Upper lobe of left lung (tissue), 6 donors: ENCODE measurements around the gene INSR. TPM values are rescaled to one million over a fixed set of nuclear protein-coding genes. Genes with fewer than 3 reads are reported as not detected.
A peak's percentile ranks its signal among the peaks of the same experiment; 100 is the strongest.

Source experiments
- ATAC-seq, 2 donors: fragments of 200-7000 bp; cut with Tn5 transposase; one replicate each; pipeline ENCODE4 v1.9.1; 2022; ENCODE audit warnings: mild to moderate bottlenecking in 2 of 2, moderate library complexity in 2 of 2; ENCODE audit not compliant: low FRiP score in 2 of 2
- DNase-seq, 2 donors: peaks; one replicate each; pipeline ENCODE4 v3.0.0-alpha.2; 2019 to 2020
- H3K27ac ChIP-seq, 4 donors: fragments of 200-600 bp; sonication (generic); one replicate each; pipeline ENCODE4 v1.5.1; 2016 to 2019
- H3K27me3 ChIP-seq, 4 donors: fragments of 200-600 bp; sonication (generic); one replicate each; pipeline ENCODE4 v1.5.1; 2017 to 2019
- H3K36me3 ChIP-seq, 4 donors: fragments of 200-600 bp; sonication (generic); one replicate each; pipeline ENCODE4 v1.5.1; 2016 to 2019
- H3K4me1 ChIP-seq, 4 donors: fragments of 200-600 bp; sonication (generic); one replicate each; pipeline ENCODE4 v1.5.1; 2018 to 2019
- H3K4me3 ChIP-seq, 4 donors: fragments of 200-600 bp; sonication (generic); one replicate each; pipeline ENCODE4 v1.5.1; 2017 to 2019; ENCODE audit warnings: mild to moderate bottlenecking in 2 of 4, moderate library complexity in 1 of 4
- H3K9me3 ChIP-seq, 4 donors: fragments of 200-600 bp; sonication (generic); one replicate each; pipeline ENCODE4 v1.5.1; 2018 to 2019
- EP300 ChIP-seq, 4 donors: sonication (generic); formaldehyde crosslinking; IDR thresholded peaks; one replicate each; pipeline ENCODE4 v1.5.1; 2017; ENCODE audit warnings: antibody characterized with exemption in 4 of 4, control low read depth in 2 of 4
- POLR2A ChIP-seq, 4 donors: fragments of 450-650 bp; IDR thresholded peaks; one replicate each; pipeline ENCODE4 v1.5.1; 2016 to 2017; ENCODE audit warnings: antibody characterized with exemption in 4 of 4, mild to moderate bottlenecking in 2 of 4
- POLR2AphosphoS5 ChIP-seq, 2 donors: sonication (generic); formaldehyde crosslinking; IDR thresholded peaks; one replicate each; pipeline ENCODE4 v1.5.1; 2017; ENCODE audit warnings: antibody characterized with exemption in 2 of 2
- WGBS, 2 donors: methylation state at CpG; one replicate each; pipeline ENCODE4 v1.1.5; 2017 to 2018; 5-methylcytosine and 5-hydroxymethylcytosine counted together
- total RNA-seq, 6 donors: library from RNA; depleted of rRNA in 4 of 6; stranded (reverse); fragments of >200 nt in 4 of 6; gene quantifications; one replicate each; pipeline versions ENCODE4 v1.1.0 to v1.2.1, GENCODE V29; 2016 to 2021
- TF ChIP-seq, protein P1 (sequence below), 6 experiments: fragments of 450-650 bp in 4 of 6; fragments of 200-600 bp in 2 of 6; sonication (generic) in 2 of 6; IDR thresholded peaks; one replicate each; pipeline ENCODE4 v1.5.1; 2016 to 2019; ENCODE audit warnings: antibody characterized with exemption in 6 of 6
- donor health status: DM: no; HTN: no; CAD: no; lungs with moderate emphysema.
- donor health status: DM: no; HTN: yes; CAD: no; lungs with severe emphysema.

Gene INSR
- total RNA-seq, 6 donors from 2014 or later = 32.4 to 142 (median 49.9) TPM

GRCh38 chr19:7088999-7089398 lies 205.2 kb downstream of the INSR start:
- no peak for TF ChIP-seq POLR2A (IDR thresholded peaks at IDR 0.05)
- TF ChIP-seq POLR2AphosphoS5 (IDR thresholded peaks at IDR 0.05) = no peak
- TF ChIP-seq EP300 (IDR thresholded peaks at IDR 0.05) = no peak
- TF ChIP-seq, protein P1, sequence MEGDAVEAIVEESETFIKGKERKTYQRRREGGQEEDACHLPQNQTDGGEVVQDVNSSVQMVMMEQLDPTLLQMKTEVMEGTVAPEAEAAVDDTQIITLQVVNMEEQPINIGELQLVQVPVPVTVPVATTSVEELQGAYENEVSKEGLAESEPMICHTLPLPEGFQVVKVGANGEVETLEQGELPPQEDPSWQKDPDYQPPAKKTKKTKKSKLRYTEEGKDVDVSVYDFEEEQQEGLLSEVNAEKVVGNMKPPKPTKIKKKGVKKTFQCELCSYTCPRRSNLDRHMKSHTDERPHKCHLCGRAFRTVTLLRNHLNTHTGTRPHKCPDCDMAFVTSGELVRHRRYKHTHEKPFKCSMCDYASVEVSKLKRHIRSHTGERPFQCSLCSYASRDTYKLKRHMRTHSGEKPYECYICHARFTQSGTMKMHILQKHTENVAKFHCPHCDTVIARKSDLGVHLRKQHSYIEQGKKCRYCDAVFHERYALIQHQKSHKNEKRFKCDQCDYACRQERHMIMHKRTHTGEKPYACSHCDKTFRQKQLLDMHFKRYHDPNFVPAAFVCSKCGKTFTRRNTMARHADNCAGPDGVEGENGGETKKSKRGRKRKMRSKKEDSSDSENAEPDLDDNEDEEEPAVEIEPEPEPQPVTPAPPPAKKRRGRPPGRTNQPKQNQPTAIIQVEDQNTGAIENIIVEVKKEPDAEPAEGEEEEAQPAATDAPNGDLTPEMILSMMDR (IDR thresholded peaks at IDR 0.05) = no peak
- Histone ChIP-seq H3K4me3 (no peak overlapping the region), H3K27ac (no peak overlapping the region), H3K36me3 (peaks cover 3 to 9% (median 7%) of the 10 kb centered on the region in 4 donors), H3K9me3 (peaks cover 42 to 93% (median 80%) of the 10 kb centered on the region in 4 donors), H3K4me1 (no peaks in the 10 kb centered on the region), H3K27me3 (no peaks in the 10 kb centered on the region)
- 90% methylated on average over 5 to 6 of the region's 6 CpGs for whole genome bisulfite sequencing, 2 donors
- ATAC-seq (no peak), DNase-seq (no peak)

DNA sequence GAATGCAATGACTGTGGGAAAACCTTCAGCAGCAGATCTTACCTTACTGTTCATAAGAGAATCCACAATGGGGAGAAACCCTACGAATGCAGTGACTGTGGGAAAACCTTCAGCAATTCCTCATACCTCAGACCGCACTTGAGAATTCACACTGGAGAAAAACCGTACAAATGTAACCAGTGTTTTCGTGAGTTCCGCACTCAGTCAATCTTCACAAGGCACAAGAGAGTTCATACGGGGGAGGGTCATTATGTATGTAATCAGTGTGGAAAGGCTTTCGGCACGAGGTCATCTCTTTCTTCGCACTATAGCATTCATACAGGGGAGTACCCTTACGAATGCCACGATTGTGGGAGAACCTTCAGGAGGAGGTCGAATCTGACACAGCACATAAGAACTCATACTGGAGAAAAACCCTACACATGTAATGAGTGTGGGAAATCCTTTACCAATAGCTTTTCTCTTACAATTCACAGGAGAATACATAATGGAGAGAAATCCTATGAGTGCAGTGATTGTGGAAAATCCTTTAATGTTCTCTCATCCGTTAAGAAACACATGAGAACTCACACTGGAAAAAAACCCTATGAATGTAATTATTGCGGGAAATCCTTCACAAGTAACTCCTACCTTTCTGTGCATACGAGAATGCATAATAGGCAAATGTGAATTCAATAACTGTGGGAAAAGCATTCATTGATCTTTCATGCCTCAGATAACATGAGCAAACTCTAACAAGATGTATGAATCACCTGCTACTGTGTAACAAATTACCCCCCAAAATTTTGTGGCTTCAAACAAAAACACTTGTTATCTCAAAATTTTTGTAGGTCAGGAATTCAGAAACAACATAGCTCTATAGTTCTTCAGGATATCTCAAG lies 210.9 kb downstream of the INSR start:
- TF ChIP-seq POLR2AphosphoS5 (IDR thresholded peaks at IDR 0.05) (no peak), EP300 (IDR thresholded peaks at IDR 0.05) (no peak), POLR2A (IDR thresholded peaks at IDR 0.05) (no peak)
- TF ChIP-seq, protein P1 (IDR thresholded peaks at IDR 0.05) = no peak
- Histone ChIP-seq H3K27me3 (no peaks in the 10 kb centered on the region), H3K36me3 (peaks cover 57 to 66% (median 63%) of the 10 kb centered on the region in 4 donors), H3K9me3 (peaks cover 89 to 100% (median 99%) of the 10 kb centered on the region in 4 donors), H3K27ac (no peak overlapping the region), H3K4me3 (no peak overlapping the region), H3K4me1 (no peaks in the 10 kb centered on the region)
- no peak for DNase-seq
- 98% methylated on average over 15 of the region's 15 CpGs for WGBS, 2 donors
- ATAC-seq = no peak

- Histone ChIP-seq H3K4me3 (no peak overlapping the region), H3K36me3 (peaks cover 91 to 100% (median 98%) of the 10 kb centered on the region in 4 donors), H3K27ac (no peak overlapping the region), H3K27me3 (no peaks in the 10 kb centered on the region), H3K9me3 (peaks cover 57 to 82% (median 77%) of the 10 kb centered on the region in 4 donors), H3K4me1 (no peaks in the 10 kb centered on the region)
- WGBS, 2 donors = 98 to 100% methylated on average over 2 of the region's 2 CpGs
- ATAC-seq (no peak), DNase-seq (no peak)
- TF ChIP-seq POLR2AphosphoS5 (IDR thresholded peaks at IDR 0.05) (no peak), POLR2A (IDR thresholded peaks at IDR 0.05) (no peak), EP300 (IDR thresholded peaks at IDR 0.05) (no peak)
- TF ChIP-seq, protein P1 (IDR thresholded peaks at IDR 0.05) = no peak
These were observed 216.2 kb downstream of the INSR start for GRCh38 chr19:7078008-7078407.

GRCh38 chr19:7076151-7076550 lies 218.1 kb downstream of the INSR start:
- Histone ChIP-seq H3K4me1 (no peaks in the 10 kb centered on the region), H3K9me3 (peaks cover 38 to 63% (median 59%) of the 10 kb centered on the region in 4 donors), H3K4me3 (no peak overlapping the region), H3K36me3 (peaks cover 81 to 100% (median 96%) of the 10 kb centered on the region in 4 donors), H3K27ac (no peak overlapping the region), H3K27me3 (no peaks in the 10 kb centered on the region)
- TF ChIP-seq, protein P1 (IDR thresholded peaks at IDR 0.05) = no peak
- no peak for TF ChIP-seq POLR2A (IDR thresholded peaks at IDR 0.05)
- TF ChIP-seq EP300 (IDR thresholded peaks at IDR 0.05) = no peak
- no peak for TF ChIP-seq POLR2AphosphoS5 (IDR thresholded peaks at IDR 0.05)
- WGBS, 2 donors = 99% methylated on average over 4 to 6 of the region's 6 CpGs
- peak in 1 of 2 donors; percentile 22 for ATAC-seq
- no peak for DNase-seq
